HepG2 (cell line): ENCODE measurements around the gene CMIP. TPM values are rescaled to one million over a fixed set of nuclear protein-coding genes. Genes with fewer than 3 reads are reported as not detected.

Experiments used
- AHR ChIP-seq: IDR thresholded peaks from 2 replicates; pipeline ENCODE4 v1.6.1; 2018; ENCODE audit warnings: missing genetic modification reagents, missing compliant biosample characterization
- BRCA1 ChIP-seq: sonication (generic); formaldehyde crosslinking; IDR thresholded peaks from 2 replicates; pipeline ENCODE4 v1.4.0; 2020; ENCODE audit warnings: missing genetic modification reagents
- CHD4 ChIP-seq: fragments of 200-600 bp; sonication (generic); IDR thresholded peaks from 2 replicates; pipeline ENCODE4 v1.7.0; 2017; ENCODE audit warnings: mild to moderate bottlenecking, low read length, borderline replicate concordance
- FOXC1 ChIP-seq: sonication (generic); formaldehyde crosslinking; IDR thresholded peaks from 2 replicates; pipeline ENCODE4 v1.8.0; 2022; ENCODE audit warnings: mild to moderate bottlenecking, missing genetic modification reagents, borderline replicate concordance
- HNF1B ChIP-seq: sonication (generic); formaldehyde crosslinking; IDR thresholded peaks from 2 replicates; pipeline ENCODE4 v1.5.1; 2020; ENCODE audit warnings: mild to moderate bottlenecking, moderate library complexity, missing genetic modification reagents
- HNF4A ChIP-seq: sonication (generic); formaldehyde crosslinking; IDR thresholded peaks from 2 replicates; pipeline ENCODE4 v1.4.0; 2020; ENCODE audit warnings: missing genetic modification reagents
- RNF2 ChIP-seq: fragments of 450-650 bp; conservative IDR thresholded peaks from 2 replicates; pipeline ENCODE4 v1.6.1; 2016; ENCODE audit warnings: low read depth
- TCF12 ChIP-seq, 2 experiments: fragments of 450-650 bp in 1 of 2; sonication (generic) in 1 of 2; formaldehyde crosslinking in 1 of 2; IDR thresholded peaks; 2 replicates each; pipeline versions ENCODE4 v1.6.1 to v1.8.0; 2017 to 2022; ENCODE audit warnings: antibody characterized with exemption in 1 of 2, mild to moderate bottlenecking in 1 of 2, missing genetic modification reagents in 1 of 2, moderate library complexity in 1 of 2
- TSC22D2 ChIP-seq: sonication (generic); formaldehyde crosslinking; IDR thresholded peaks from 2 replicates; pipeline ENCODE4 v1.5.1; 2020; ENCODE audit warnings: missing genetic modification reagents, mild to moderate bottlenecking, borderline replicate concordance
- ZFP91 ChIP-seq: sonication (generic); formaldehyde crosslinking; IDR thresholded peaks from 2 replicates; pipeline ENCODE4 v1.9.0; 2022; ENCODE audit warnings: missing genetic modification reagents, mild to moderate bottlenecking, borderline replicate concordance
- ZNF24 ChIP-seq: fragments of 450-650 bp; IDR thresholded peaks from 2 replicates; pipeline ENCODE4 v1.6.1; 2017; ENCODE audit warnings: antibody characterized with exemption, mild to moderate bottlenecking
- ZNF276 ChIP-seq: sonication (generic); formaldehyde crosslinking; IDR thresholded peaks from 2 replicates; pipeline ENCODE4 v1.4.0; 2020; ENCODE audit warnings: mild to moderate bottlenecking, low read depth, missing genetic modification reagents
- ZNF318 ChIP-seq: sonication (generic); formaldehyde crosslinking; IDR thresholded peaks from 2 replicates; pipeline ENCODE4 v1.4.0; 2020; ENCODE audit warnings: mild to moderate bottlenecking, missing genetic modification reagents
- ZSCAN20 ChIP-seq: sonication (generic); formaldehyde crosslinking; IDR thresholded peaks from 2 replicates; pipeline ENCODE4 v1.4.0; 2020; ENCODE audit warnings: missing genetic modification reagents, mild to moderate bottlenecking, borderline replicate concordance
- polyA plus RNA-seq, 8 experiments: library from polyadenylated mRNA; depleted of rRNA in 3 of 8; stranded (reverse) in 7 of 8; unstranded in 1 of 8; fragments of >200 nt; fragmentation: Illumina TruSeq in 4 of 8; extraction: Trizol in 4 of 8; gene quantifications; 2 replicates each; pipeline versions ENCODE4 v1.2.1 to v1.2.3, GENCODE V29; 2011 to 2016; ENCODE audit warnings: low read depth in 4 of 8, missing spikeins in 1 of 8, mixed read lengths in 1 of 8; ENCODE audit not compliant: insufficient read depth in 1 of 8
- total RNA-seq, 5 experiments: library from RNA; depleted of rRNA; stranded (reverse); fragments of >200 nt; fragmentation: Illumina TruSeq; extraction: Trizol; gene quantifications; 2 replicates each; pipeline ENCODE4 v1.2.3, GENCODE V29; 2016; ENCODE audit warnings: low read depth in 1 of 5

CMIP gene
- total and polyA plus RNA-seq, 2 of the 13 experiments (the other 11 are each of a cell fraction or from before 2014, with no cell fraction given) = 10.9 to 18.1 TPM

GRCh38 chr16:81745704-81746558 lies 301.3 kb downstream of the CMIP start (continued):
- TF ChIP-seq ZFP91 (CRISPR knock-in tag) = peak; percentile 52; the same call in 1 of the 2 replicates
- TF ChIP-seq RNF2 = no peak
- no peak for TF ChIP-seq FOXC1
- TF ChIP-seq TCF12 (IDR thresholded peaks at IDR 0.05) = no peak
- no peak for TF ChIP-seq TCF12 (CRISPR knock-in tag; IDR thresholded peaks at IDR 0.05)
- TF ChIP-seq ZSCAN20 (CRISPR knock-in tag) = no peak
- no peak for TF ChIP-seq CHD4
- no peak for TF ChIP-seq BRCA1
- peak; percentile 38; the same call in 1 of the 2 replicates for TF ChIP-seq AHR (CRISPR knock-in tag)
- TF ChIP-seq ZNF318 = no peak
- peak; percentile 74 for TF ChIP-seq HNF1B
- TF ChIP-seq ZNF276 = no peak
- TF ChIP-seq ZNF24 = no peak
- no peak for TF ChIP-seq HNF4A
- no peak for TF ChIP-seq TSC22D2
